ENCODE data around the gene CYBC1.
A peak's percentile ranks its signal among the peaks of the same experiment; 100 is the strongest.

The CYBC1 gene

DNA sequence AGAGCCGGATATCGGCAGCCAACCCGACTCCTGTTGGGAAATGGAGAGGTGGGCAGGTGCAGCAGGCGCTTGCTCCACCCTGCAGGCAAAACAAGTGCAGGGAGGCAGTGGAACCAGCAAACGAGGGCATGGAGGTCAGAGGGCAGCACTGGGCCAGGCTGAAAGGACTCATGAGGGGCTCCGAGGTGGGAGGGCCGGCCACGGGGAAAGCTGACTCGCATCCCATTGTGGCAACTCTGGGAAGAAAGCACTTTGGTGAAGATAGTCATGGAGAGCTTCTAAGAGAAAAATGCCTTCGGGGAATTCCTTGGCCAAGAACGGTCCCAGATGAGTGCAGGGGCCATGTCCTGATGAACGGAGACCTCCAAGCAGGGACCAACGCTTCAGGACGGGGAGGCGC is 4.4 kb downstream of the CYBC1 start:
- DNase-seq, result no peak

GRCh38 chr17:82445542-82445941 is 5.0 kb downstream of the CYBC1 start:
- DNase-seq, result no peak

- no peak for DNase-seq
These were observed 5.5 kb downstream of the CYBC1 start for GRCh38 chr17:82444941-82445521.

DNA sequence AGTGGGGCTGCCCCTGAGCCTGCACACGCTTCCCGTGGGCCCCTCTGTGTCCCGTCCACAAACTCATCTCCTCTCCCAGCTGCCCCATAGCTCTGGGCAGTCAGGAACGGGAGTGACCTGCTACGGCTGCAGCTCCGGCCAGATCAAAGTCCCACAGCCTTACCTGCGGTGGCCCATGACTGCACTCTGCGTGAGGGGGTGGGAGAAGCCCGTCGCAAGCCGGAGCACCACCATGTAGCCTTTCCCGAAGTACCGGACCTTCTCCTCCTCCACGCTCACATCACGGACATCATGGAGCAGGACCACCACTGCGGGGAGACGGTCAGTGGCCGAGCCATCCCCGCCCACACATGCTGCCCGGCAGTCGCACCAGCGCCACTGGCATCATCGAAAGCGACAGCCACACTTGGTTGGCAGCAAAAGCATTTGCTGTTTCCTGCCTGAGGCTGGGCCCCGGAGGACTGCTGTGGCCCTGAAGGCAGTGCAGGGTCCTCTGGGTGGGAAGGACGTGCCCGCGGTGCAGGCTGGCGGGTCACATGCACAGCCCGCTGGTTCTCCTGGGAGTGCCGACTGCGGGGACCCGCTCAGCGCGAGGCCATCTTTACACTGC is 6.2 kb downstream of the CYBC1 start:
- no peak for DNase-seq

DNA sequence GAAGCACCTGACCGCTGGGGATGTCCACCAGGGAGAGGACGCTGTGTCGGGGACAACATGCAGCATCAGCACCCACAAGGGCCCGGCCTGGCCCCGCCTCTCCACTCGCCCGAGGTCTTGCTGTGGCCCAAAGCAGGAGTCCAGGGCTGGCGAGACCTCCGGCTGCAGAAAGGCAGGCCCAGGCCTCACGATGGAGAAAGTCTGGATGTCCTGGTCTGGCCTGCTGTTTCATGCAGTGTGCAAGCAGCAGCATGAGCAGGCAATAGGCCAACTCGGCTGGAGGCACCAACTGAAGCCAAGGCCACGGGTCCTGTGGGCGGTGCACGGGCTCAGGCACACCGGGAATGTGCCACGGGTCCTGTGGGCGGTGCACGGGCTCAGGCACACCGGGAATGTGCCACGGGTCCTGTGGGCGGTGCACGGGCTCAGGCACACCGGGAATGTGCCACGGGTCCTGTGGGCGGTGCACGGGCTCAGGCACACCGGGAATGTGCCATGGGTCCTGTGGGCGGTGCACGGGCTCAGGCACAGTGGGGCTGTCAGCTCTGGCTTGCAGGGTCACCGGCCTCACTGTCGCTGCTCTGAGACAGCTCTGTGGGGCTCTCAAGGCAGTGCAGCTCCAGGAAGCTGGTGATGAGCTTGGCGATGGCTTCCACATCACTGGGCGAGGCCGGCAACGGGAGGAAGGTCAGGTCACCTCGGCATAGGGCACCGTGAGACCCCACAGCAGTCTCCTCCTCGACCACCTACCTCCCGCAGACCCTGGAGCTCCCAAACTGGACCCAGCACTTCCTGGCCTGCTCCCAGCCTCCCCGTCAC is 6.9 kb downstream of the CYBC1 start:
- DNase-seq, result no peak

GRCh38 chr17:82442643-82443464 is 7.7 kb downstream of the CYBC1 start:
- no peak for DNase-seq

DNA sequence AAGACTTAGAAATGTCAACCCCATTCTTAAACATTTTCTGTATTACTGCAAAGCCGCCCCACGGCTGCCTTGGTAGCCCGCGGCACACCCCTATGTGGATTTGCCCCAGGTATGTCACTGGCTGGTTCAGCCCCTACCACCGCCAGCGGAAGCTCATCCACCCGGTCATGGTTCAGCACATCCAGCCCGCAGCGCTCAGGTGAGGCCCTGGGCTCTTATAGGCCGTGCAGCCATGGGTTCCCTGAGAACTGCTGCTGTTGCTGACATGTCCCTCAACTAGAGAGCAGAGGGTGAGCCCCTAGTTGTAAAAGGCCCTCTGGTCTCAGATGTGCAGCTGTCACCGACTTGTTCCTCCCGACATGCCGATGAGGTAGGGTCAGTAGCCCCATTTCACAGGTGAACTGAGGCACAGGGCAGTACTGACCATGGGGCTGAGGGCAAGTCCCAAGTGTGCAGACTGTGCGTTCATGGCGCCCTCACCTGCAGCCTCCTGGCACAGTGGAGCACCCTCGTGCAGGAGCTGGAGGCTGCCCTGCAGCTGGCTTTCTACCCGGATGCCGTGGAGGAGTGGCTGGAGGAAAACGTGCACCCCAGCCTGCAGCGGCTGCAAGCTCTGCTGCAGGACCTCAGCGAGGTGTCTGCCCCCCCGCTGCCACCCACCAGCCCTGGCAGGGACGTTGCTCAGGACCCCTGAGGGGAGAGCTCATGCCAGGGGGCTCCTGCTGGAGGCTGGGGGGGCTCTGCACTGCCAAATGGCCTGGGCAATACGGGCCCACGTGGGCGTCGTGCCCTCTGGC is 8.7 kb downstream of the CYBC1 start:
- no peak for DNase-seq

- peak; percentile 31 for DNase-seq
These were observed 9.4 kb downstream of the CYBC1 start for GRCh38 chr17:82440991-82441627.

- DNase-seq, result no peak
These were observed 10.0 kb downstream of the CYBC1 start for GRCh38 chr17:82440469-82440981.

DNA sequence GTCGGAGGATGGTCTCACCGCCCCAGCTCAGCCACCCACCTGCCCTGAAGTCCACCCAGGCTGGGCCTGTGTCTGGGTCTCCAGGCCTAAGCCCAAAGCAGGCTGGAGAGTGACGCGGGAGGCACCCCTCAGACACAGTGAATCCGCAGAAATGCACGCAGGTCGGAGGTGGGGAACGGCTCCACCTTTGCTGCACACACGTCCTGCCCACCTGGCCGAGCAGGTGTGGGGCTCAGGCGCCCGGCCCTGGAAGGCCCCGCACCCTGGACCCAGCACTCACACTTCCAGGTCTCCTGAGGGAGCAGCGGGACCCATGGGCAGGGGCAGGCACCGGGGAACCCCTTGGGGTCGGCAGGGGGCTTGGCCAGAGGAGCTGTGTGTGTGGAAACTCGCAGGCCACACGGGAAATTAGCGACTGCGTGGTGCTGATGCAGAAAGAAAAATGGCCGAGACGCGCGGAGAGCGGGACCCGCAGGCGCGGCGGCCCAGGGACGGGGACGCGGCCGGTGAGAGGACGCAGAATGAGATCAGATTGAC is 10.7 kb downstream of the CYBC1 start:
- DNase-seq, result no peak

DNA sequence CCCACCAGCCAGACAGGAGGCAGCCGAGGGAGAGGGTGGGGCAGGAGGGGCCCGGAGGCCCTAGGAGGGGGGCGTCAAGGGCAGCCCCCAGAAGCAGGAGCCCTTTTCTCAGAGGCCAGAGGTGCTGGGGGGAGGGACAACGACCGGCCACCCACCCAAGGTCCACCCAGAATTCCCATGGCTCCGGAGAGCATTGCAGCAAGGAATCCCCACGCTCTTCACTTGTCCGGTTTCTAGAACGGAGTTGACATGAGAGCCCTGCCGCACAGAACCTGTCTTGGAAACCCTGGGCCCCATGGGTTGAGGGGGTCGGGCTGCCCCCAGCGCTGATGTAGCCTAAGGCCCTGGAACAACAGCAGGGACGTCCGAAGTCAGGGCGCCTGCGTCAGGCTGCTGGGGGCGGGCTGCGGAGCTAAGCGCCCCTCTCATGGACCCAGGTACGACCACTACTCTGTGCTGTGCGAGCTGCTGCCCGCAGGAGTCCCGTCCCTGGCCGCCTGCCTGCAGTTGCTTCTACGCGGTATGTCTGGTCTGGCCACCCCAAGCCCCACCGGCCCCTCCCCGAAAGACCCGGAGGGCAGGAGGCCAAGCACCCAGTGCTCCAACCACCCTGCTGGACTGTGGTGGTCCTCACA is 11.2 kb downstream of the CYBC1 start:
- no peak for DNase-seq

DNA sequence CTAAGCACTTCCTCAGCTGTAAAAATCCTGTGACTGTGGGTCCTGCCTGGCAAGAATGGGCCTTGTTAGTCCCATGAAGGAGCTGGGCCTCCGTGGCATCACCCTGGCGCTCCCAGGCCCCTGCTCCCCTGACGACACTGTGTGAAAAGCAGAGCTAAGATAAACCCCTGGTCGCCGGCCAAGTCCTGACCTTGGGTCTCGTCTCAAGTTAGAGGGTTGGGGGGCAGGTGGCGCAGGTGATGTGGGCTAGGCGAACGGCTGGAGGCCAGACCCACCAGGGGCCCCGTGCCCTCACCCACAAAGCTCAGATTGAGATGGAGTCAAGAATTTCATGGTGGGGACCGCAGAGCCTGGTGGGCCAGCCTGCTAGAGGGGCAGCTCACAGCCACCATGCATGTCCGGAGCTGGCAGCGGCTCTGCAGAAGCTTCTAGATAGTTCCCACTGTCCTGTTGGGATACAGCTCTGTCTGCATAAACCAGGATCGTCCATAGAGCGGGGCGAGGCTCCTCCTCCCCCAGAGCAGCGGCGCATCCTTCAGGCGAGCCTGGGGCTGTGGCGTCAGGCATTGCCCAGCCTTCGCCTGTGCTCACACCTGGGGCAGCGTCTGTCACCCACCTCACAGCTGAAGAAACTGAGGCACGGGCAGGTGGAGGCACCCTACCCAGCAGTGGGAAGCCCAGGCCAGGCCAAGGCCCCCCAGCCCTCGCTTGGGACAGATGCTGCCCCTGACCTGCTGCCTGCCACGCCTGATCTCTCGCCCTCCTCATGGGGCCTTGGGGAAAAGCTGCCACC is 12.0 kb downstream of the CYBC1 start:
- no peak for DNase-seq

- DNase-seq, result no peak
These were observed 13.3 kb downstream of the CYBC1 start for GRCh38 chr17:82437325-82437668.

- DNase-seq, result no peak
These were observed 13.8 kb downstream of the CYBC1 start for GRCh38 chr17:82436601-82437324.

- DNase-seq, result no peak
These were observed 14.7 kb downstream of the CYBC1 start for GRCh38 chr17:82435601-82436583.

DNA sequence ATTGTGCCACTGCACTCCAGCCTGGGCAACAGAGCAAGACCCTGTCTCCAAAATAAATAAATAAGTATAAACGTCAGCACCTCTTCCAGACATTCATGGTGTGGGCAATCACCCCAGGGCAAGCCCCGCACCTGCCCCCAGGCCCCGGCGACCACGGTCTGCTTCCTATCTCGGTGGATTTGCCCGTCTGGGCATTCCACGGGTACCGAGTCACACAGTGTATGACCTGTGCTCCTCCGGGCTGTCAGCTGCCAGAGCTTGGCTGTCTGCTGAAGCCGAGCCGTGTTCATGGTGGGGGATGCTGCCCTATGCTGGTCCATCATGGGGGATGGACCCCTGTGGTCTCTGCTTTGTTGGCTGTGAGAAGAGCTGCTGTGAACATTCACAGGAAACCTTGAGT is 15.4 kb downstream of the CYBC1 start:
- DNase-seq, result no peak

DNA sequence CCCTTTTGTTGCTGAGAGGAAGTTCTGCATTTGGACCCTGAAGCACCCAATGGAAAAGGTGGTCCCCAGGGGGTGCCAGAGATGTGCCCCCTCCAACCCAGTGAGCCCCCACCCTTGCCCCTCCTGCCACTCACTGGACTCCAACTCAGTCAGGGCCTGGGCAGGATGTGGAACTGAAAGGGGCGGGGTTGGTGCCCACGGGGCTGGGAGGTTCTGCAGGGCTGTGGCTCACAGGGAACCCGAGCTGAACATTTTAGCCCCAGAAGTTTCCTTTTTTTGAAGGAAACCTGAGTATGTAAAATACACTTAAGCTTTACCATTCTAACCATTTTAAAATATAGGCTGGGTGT is 16.4 kb downstream of the CYBC1 start:
- DNase-seq, result no peak

DNA sequence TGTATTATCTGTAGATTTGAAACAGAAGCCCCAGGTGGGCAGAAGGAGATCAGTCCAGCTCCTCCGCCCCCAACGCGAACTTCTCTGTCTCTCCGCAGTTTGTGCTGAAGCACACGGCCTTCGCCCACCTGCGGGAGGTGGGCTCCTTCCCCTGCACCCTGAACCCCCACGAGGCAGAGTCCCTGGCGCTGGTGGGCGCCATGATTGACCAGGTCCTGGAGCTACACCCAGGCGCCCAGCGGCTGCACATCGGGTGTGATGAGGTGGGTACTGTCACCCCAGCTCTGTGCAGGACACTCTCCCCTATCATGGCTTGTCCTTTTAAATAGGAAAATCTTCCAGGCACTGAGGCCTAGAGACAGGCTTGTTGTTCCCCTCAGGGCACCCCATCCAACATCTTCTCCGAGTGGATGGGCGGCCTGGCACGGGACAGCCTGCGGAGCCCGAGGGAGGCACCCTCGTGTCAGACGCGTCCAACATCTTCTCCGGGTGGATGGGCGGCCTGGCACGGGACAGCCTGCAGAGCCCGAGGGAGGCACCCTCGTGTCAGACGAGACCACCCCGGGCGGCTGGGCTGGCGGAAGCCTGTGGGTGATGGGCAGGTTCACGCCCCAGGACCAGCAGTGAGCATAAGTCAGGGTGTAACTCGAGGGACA is 16.9 kb downstream of the CYBC1 start:
- DNase-seq, result no peak
